H1 (cell line): ENCODE measurements around the gene BSX.

Source experiments
- BRCA1 ChIP-seq: IDR thresholded peaks from 2 replicates; pipeline ENCODE4 v1.6.1; 2012; ENCODE audit warnings: low read depth, low read length, improper control_type of control experiment
- CHD2 ChIP-seq: IDR thresholded peaks from 2 replicates; pipeline ENCODE4 v1.6.1; 2012; ENCODE audit warnings: low read length, improper control_type of control experiment
- CTCF ChIP-seq, 3 experiments: IDR thresholded peaks; 1 replicate in 2 of 3; 2 replicates in 1 of 3; pipeline versions ENCODE4 v1.5.1 to v1.6.1; 2011; ENCODE audit warnings: low read length in 3 of 3, mild to moderate bottlenecking in 3 of 3, inconsistent platforms in 2 of 3, low read depth in 1 of 3, moderate library complexity in 1 of 3; ENCODE audit not compliant: insufficient read depth in 1 of 3; ENCODE audit errors: control extremely low read depth in 1 of 3
- EP300 ChIP-seq, 2 experiments: IDR thresholded peaks; 1 replicate in 1 of 2; 2 replicates in 1 of 2; pipeline ENCODE4 v1.6.1; 2011 to 2012; ENCODE audit warnings: low read depth in 2 of 2, low read length in 2 of 2, mild to moderate bottlenecking in 2 of 2, borderline replicate concordance in 1 of 2, inconsistent platforms in 1 of 2, moderate library complexity in 1 of 2
- EZH2 ChIP-seq: fragments of 200-600 bp; sonication (generic); IDR thresholded peaks from 2 replicates; pipeline ENCODE4 v1.7.1; 2012; ENCODE audit warnings: low read depth, mild to moderate bottlenecking, moderate library complexity, low read length, inconsistent platforms; ENCODE audit not compliant: severe bottlenecking
- GABPA ChIP-seq: IDR thresholded peaks from 2 replicates; pipeline ENCODE4 v1.6.1; 2011; ENCODE audit warnings: mild to moderate bottlenecking, low read length, moderate library complexity, borderline replicate concordance; ENCODE audit not compliant: insufficient read depth
- MAFK ChIP-seq: IDR thresholded peaks from 2 replicates; pipeline ENCODE4 v1.6.1; 2012; ENCODE audit warnings: low read depth, mild to moderate bottlenecking, improper control_type of control experiment, low read length
- SIN3A ChIP-seq, 2 experiments: IDR thresholded peaks in 1 of 2; conservative IDR thresholded peaks in 1 of 2; 2 replicates each; pipeline ENCODE4 v1.6.1; 2011 to 2012; ENCODE audit warnings: low read length in 2 of 2, improper control_type of control experiment in 1 of 2, low read depth in 1 of 2, mild to moderate bottlenecking in 1 of 2
- SUZ12 ChIP-seq: fragments of 200-600 bp; sonication (generic); IDR thresholded peaks from 2 replicates; pipeline ENCODE4 v1.6.1; 2012; ENCODE audit warnings: mild to moderate bottlenecking, inconsistent platforms, low read length, moderate library complexity, mixed read lengths
- TBP ChIP-seq: IDR thresholded peaks from 2 replicates; pipeline ENCODE4 v1.6.1; 2011; ENCODE audit warnings: low read depth, low read length, improper control_type of control experiment
- YY1 ChIP-seq: IDR thresholded peaks from 2 replicates; pipeline ENCODE4 v1.6.1; 2011; ENCODE audit warnings: low read depth, mild to moderate bottlenecking, low read length

DNA sequence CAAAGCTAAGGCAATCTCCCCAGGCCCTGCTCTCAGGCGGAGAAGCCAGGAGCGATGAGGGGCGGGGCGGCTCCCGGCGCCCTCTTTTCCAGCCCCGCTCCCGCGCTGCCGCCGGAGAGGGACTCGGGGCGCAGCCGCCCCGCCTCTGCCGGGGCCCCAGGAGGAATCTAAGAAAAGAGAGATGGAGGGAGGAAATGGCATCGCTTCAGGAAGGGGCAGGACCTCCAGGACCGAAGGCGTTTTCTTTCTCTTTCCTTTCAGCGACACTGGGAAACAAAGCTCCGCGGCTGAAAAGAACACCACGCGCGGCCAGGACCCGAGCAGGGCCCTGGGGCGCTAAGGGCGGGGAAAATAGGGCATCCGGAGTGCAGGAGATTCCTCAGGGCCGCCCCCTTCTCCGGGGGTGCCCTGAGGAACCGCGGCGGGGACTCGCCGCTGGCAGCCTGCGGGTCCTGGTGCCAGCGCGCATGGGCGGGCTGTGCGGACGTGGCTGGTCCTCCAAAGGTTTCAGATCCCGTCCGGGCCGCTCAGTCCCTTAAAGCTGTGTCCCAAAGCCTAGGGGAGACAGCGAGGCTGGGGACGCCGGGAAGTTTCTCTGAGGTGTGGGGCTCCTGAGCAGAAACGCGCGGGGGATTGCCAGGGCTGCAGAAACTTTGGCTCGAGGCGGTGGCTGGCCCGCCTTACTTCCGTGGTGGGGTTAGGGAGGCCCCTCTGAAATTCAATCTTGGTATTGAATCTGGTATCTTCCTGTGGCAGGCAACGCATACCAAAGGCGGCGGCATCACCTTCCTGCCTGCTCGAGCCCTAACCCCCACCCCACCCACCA lies 2.8 kb upstream of the BSX start:
- TF ChIP-seq CTCF (IDR thresholded peaks at IDR 0.05; ENCODE audit: control extremely low read depth in 1 of 3, insufficient read depth in 1 of 3, low read depth in 1 of 3, low read length in 3 of 3), result no peak
- no peak for TF ChIP-seq EP300 (IDR thresholded peaks at IDR 0.05; ENCODE audit: borderline replicate concordance in 1 of 2, low read depth in 2 of 2, low read length in 2 of 2)
- peak; percentile 83 for TF ChIP-seq SUZ12
- no peak for TF ChIP-seq MAFK
- TF ChIP-seq CHD2, result no peak
- TF ChIP-seq GABPA, result no peak
- no peak for TF ChIP-seq BRCA1
- peak; percentile 76 for TF ChIP-seq EZH2
- TF ChIP-seq YY1, result 0 out of 2 replicates have a peak, but pooled peaks have one; percentile 7
- TF ChIP-seq SIN3A (conservative IDR thresholded peaks at IDR 0.05 in 1 of 2, IDR thresholded peaks at IDR 0.05 in 1 of 2; ENCODE audit: low read depth in 1 of 2, low read length in 2 of 2), result peak in 1 of 2 experiments; percentile 67; a peak in 1 of 4 replicates
- no peak for TF ChIP-seq TBP
